ENCODE results near the gene ANKLE2.
"Not testable (repeated sequence)": the region's sequence is repeated elsewhere in the genome, so short reads cannot be mapped to it uniquely, and the experiment has no call there.

ANKLE2 gene

DNA sequence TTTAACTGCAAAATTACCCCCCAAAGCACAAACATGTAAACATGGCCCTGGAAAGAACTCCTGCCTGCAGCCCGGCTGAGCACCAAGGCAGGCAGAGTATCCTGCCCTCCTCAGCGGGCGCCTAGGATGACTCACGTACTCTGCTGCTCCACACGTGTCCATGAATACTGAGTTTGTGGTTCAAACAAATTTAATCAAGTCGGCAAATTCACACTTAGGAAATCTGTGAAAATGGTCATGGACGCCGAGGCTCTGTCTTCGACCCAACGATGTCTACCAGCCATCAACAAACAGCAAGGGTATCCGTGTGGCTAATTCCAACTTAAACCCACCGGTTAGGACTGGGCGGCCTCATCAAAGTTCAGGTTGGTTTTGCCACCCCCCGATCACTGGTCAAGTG is 41.5 kb upstream of the ANKLE2 start:
- TF ChIP-seq CTCF (conservative IDR thresholded peaks at IDR 0.05; ENCODE audit: control insufficient read depth, insufficient read depth, low read depth, low read length): no peak
- no peak for DNase-seq (ENCODE audit: low read depth)
- H3K4me3 ChIP-seq (ENCODE audit: control insufficient read depth, low read depth, low read length): no peak overlapping the region

DNA sequence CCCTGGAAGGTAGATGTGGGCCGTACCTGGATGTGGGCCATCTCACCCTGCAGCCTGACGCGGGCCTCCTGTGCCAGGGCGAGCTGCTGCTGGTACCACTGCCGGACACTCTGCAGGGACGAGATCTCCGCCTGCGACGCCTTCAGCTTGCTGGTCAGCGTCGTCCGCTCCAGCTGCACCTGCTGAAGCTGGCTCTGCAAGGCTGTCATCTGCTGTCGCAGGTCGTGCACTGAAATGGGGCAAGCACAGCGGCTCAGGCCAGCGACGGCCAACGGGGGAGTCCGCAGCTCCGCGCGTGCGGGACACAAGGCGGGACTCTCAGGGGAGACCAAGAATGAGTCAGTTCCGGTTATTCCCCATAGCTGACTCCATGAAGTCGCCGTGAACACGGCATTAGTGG is 40.1 kb upstream of the ANKLE2 start:
- no peak overlapping the region for H3K4me3 ChIP-seq (ENCODE audit: control insufficient read depth, low read depth, low read length)
- DNase-seq (ENCODE audit: low read depth): no peak
- TF ChIP-seq CTCF (conservative IDR thresholded peaks at IDR 0.05; ENCODE audit: control insufficient read depth, insufficient read depth, low read depth, low read length): no peak

GRCh38 chr12:132798836-132799235 is 37.2 kb upstream of the ANKLE2 start:
- no peak overlapping the region for H3K4me3 ChIP-seq (ENCODE audit: control insufficient read depth, low read depth, low read length)
- no peak for DNase-seq (ENCODE audit: low read depth)
- TF ChIP-seq CTCF (conservative IDR thresholded peaks at IDR 0.05; ENCODE audit: control insufficient read depth, insufficient read depth, low read depth, low read length): no peak

- H3K4me3 ChIP-seq (ENCODE audit: control insufficient read depth, low read depth, low read length): no peak overlapping the region
- no peak for DNase-seq (ENCODE audit: low read depth)
- no peak for TF ChIP-seq CTCF (conservative IDR thresholded peaks at IDR 0.05; ENCODE audit: control insufficient read depth, insufficient read depth, low read depth, low read length)
Observed at GRCh38 chr12:132797820-132798570, 36.4 kb upstream of the ANKLE2 start.

DNA sequence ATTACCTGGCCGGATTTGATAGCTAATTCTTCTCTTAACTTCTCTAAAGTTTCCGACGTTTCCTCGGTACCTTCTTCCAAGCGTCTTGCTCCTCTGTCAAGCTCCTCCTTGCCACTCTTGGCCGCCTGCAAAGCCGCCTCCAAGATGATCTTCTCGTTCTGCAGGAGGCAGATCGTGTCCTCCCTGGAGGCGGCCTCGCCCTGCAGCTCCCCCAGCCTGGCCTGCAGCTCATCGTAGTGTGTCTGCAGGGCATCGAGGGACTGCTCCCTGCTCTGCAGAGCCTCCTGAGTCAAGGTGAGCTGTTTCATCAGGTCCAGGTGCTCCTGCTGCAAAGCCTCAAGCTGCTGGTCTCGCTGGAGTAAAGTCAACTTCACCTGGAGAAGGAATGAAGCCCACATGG is 34.2 kb upstream of the ANKLE2 start:
- no peak for TF ChIP-seq CTCF (conservative IDR thresholded peaks at IDR 0.05; ENCODE audit: control insufficient read depth, insufficient read depth, low read depth, low read length)
- no peak overlapping the region for H3K4me3 ChIP-seq (ENCODE audit: control insufficient read depth, low read depth, low read length)
- DNase-seq (ENCODE audit: low read depth): no peak

DNA sequence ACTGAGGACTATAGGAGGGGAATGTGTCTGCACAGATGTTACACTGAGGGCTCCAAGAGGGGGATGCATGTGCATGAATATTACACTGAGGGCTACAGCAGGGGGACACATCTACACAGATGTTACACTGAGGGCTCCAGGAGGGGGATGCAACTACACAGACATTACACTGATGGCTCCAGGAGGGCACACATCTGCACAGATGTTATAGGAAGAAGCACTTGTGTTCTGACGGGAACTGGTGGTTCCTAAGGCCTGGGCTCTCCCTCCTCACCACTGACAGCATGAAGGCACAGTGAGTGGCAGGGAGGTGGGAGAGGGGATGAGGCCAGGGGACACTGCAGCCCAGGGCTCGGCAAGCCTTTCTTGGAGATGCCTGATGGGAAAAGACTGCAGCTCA is 30.3 kb upstream of the ANKLE2 start:
- H3K4me3 ChIP-seq (ENCODE audit: control insufficient read depth, low read depth, low read length); DNase-seq (ENCODE audit: low read depth): not testable (repeated sequence)

GRCh38 chr12:132789099-132789471 is 27.5 kb upstream of the ANKLE2 start:
- H3K4me3 ChIP-seq (ENCODE audit: control insufficient read depth, low read depth, low read length): no peak overlapping the region
- DNase-seq (ENCODE audit: low read depth): no peak
- no peak for TF ChIP-seq CTCF (conservative IDR thresholded peaks at IDR 0.05; ENCODE audit: control insufficient read depth, insufficient read depth, low read depth, low read length)
